ES-I3 (cell line): ENCODE measurements around the gene TSFM.
A peak's percentile ranks its signal among the peaks of the same experiment; 100 is the strongest.

Experiments used
- H3K36me3 ChIP-seq: 2 replicates; pipeline ENCODE4 v1.6.1; 2013; ENCODE audit warnings: mild to moderate bottlenecking, low read length, control low read depth, moderate library complexity; ENCODE audit not compliant: insufficient read depth
- H3K4me1 ChIP-seq: 2 replicates; pipeline ENCODE4 v1.6.1; 2013; ENCODE audit warnings: mild to moderate bottlenecking, control low read depth, low read length; ENCODE audit not compliant: insufficient read depth
- H3K9ac ChIP-seq: 2 replicates; pipeline ENCODE4 v1.6.1; 2013; ENCODE audit warnings: low read depth, mild to moderate bottlenecking, low read length, moderate library complexity
- H3K9me3 ChIP-seq: 2 replicates; pipeline ENCODE4 v1.6.1; 2013; ENCODE audit warnings: mild to moderate bottlenecking, low read length, moderate library complexity; ENCODE audit not compliant: control insufficient read depth, insufficient read depth

The TSFM gene

DNA sequence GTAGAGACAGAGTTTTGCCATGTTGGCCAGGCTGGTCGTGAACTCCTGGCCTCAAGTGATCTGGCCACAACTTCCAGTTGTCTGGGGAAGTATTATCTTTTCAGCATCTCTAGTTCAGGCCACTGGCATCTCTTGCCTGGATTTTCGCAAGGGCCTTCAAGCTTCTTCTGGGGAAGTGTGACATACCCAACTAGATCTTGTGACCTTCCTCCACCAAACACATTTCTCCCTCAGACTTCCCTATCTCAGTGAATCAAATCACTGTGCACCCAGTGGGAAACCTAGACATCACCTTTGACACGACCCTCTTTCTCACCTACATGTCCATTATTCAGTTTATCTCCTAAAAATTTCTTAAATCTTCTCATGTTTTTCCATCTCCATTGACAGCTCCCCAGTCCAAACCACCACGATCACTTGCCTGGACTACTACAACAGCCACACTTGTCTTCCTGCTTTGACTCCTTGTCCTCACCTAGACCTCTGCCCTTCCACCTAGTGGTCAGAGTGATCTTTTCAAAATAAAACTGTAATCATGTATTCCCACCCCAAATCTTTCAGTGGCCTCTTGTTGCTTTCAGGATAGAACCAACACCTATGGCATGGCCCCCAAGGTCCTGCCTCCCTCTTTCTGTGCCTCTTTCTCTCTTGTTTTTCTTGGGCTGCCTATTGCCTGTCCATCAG is 6.9 kb upstream of the TSFM start:
- Histone ChIP-seq H3K36me3 (no peaks in the 10 kb centered on the region), H3K9me3 (no peaks in the 10 kb centered on the region), H3K4me1 (no peaks in the 10 kb centered on the region; the same call in 1 of the 2 replicates), H3K9ac (no peak overlapping the region)

DNA sequence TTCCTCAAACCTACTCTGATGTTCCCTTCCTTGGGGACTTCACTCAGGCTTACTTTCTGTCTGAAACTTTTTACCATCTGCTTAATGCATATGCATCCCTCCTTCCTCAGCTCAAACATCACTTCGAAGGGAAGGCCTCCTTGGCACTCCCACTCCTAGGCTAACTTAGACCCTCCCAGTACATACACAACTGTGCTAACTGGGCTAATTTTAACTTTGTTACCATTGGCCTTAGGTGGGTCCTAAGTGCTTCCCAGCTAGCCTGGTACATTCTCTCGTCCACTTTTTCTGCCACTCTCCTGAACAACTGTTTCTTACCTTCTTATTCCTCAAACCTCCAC is 6.4 kb upstream of the TSFM start:
- H3K4me1 ChIP-seq = no peaks in the 10 kb centered on the region; the same call in 1 of the 2 replicates
- H3K36me3 ChIP-seq = no peaks in the 10 kb centered on the region
- H3K9me3 ChIP-seq = no peaks in the 10 kb centered on the region
- H3K9ac ChIP-seq = no peak overlapping the region

DNA sequence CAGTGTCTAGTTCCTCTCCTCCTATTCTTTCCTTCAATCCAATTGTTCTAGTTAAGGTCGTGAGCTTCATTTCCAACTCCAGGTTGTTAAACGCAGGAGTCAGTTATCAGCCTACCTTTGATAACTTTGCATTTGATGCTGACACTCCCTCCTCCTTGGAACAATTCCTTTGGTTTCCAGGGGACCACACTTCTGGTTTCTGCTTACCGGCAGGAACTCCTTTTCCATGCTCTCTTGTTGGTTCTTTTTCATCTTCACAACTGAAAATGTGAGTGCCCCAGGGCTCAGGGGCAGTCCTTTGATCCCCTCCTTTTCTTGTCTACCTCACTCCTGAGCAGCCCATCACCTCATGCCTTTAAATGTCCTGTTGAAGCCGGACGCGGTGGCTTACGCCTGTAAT is 5.2 kb upstream of the TSFM start:
- H3K9ac ChIP-seq = no peak overlapping the region
- H3K4me1 ChIP-seq = no peaks in the 10 kb centered on the region

DNA sequence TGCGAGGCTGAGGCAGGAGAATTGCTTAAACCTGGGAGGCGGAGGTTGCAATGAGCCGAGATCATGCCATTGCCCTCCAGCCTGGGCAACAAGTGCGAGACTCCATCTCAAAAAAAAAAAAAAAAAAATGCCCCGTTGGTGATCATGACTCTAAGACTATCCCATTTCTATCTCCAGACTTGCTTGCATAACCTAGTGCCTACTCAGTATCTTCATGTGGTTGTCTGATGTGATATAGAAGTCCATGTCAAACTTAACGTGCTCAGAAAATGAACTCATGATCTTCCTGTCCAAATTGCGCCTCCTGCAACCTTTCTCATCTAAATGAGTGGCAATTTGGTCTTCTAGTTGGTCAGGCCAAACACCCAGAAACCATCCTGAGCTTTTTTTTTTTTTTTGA is 4.7 kb upstream of the TSFM start:
- Histone ChIP-seq H3K9ac (no peak overlapping the region), H3K9me3 (no peaks in the 10 kb centered on the region), H3K4me1 (no peaks in the 10 kb centered on the region), H3K36me3 (no peaks in the 10 kb centered on the region)

More for the DNA sequence above, 5.2 kb upstream of the TSFM start:
- no peaks in the 10 kb centered on the region for H3K36me3 ChIP-seq
- no peaks in the 10 kb centered on the region for H3K9me3 ChIP-seq

DNA sequence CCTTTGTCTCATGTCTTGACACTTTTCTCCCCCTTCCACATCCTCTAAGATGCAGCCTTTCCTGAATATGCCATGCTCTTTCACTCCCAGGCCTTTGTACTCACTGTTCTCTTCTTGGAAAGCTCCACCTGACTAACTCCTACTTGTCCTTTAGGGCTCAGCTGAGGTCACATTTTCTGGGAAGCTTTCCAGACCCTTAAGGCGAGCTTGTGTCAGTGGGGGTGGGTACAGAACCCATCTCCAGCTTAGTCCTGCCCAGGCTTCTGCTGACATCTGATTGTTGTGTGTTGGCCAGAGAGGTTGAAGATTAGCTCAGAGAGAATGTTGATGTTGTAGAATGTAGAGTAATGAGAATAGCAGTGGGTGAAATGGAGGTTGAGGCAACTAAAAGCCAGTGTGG is 2.9 kb upstream of the TSFM start:
- Histone ChIP-seq H3K4me1 (no peaks in the 10 kb centered on the region), H3K36me3 (no peaks in the 10 kb centered on the region), H3K9me3 (no peaks in the 10 kb centered on the region), H3K9ac (no peak overlapping the region)

DNA sequence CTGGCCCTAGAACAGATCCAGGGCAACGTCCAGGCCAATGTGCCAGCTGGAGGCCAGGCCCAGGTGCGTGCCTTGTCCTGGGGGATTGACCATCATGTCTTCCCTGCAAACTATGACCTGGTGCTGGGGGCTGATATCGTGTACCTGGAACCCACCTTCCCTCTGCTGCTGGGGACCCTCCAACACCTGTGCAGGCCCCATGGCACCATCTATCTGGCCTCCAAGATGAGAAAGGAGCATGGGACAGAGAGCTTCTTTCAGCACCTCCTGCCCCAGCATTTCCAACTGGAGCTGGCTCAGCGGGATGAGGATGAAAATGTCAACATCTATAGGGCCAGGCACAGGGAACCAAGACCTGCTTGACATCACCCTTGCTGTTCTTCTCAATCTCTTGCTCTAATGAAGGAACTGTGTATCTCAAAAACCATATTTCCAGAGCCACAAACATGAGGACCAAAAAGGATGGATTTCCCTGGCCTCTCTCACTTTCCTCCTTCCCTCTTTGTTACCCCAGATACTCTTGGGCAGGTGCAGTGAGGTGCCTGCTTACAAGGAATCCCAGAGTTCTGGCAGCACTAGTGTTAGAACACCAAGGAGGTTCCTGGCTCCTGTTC is 2.2 kb upstream of the TSFM start:
- no peaks in the 10 kb centered on the region for H3K4me1 ChIP-seq
- no peaks in the 10 kb centered on the region for H3K36me3 ChIP-seq
- no peak overlapping the region for H3K9ac ChIP-seq
- no peaks in the 10 kb centered on the region for H3K9me3 ChIP-seq

DNA sequence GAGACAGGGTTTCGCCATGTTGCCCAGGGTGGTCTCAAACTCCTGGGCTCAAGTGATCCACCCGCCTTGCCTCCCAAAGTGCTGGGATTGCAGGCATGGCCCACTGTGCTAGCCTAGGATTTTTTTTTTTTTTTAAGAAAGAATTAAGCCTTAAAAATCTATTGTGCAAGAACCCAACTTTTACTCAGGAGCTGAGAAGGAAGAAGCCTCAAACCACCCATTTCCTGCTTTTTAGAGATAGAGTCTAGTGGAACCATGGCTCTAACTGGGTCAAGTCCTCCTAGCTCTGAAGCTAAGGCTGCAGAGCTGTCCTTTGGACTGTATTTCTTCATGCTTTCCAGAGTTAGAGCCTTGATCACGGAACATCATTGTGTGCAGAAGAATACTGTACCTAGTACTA is 1.3 kb upstream of the TSFM start:
- Histone ChIP-seq H3K9me3 (no peaks in the 10 kb centered on the region), H3K36me3 (peaks cover 2% of the 10 kb centered on the region; the same call in 1 of the 2 replicates), H3K9ac (no peak overlapping the region), H3K4me1 (no peaks in the 10 kb centered on the region)

DNA sequence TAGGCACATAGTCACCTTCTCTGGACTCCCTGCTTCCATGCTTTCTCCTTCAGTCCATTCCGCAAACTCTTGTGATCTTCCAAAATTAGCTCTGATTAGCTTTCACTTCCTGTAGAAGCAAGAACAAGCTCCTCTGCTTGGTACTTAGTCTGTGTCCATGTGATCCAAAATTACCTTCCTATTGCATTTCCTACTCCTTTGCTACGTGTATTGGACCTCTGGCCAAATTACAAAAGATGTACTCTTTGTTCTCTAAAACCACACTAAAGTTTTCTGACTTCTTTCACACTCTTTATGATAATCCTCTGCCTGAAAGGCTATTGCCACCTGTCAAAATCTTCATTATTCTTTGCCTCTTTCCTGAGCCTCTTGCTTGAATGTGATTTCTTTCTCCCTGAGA is 786 bp upstream of the TSFM start:
- Histone ChIP-seq H3K9me3 (no peaks in the 10 kb centered on the region), H3K4me1 (no peaks in the 10 kb centered on the region), H3K9ac (no peak overlapping the region), H3K36me3 (peaks cover 8% of the 10 kb centered on the region)

DNA sequence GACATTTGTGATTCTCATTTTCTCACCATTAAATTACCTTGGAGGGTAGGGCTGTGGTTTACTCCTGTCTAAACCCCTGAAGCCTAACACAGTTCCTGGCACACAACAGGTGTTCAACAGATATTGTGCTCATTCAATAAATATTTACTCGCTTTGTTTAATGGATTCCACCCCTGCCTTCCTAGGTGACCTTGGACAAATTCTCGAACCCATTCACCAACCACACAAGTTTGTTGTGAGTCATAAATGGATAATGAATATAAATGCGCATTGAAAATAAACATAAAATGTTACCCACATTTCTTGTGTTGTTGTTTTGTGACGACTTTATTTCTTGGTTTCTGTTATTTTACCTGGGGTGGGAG is 362 bp upstream of the TSFM start:
- H3K9me3 ChIP-seq = no peaks in the 10 kb centered on the region
- peaks cover 11% of the 10 kb centered on the region for H3K36me3 ChIP-seq
- no peak overlapping the region for H3K9ac ChIP-seq
- no peaks in the 10 kb centered on the region for H3K4me1 ChIP-seq

DNA sequence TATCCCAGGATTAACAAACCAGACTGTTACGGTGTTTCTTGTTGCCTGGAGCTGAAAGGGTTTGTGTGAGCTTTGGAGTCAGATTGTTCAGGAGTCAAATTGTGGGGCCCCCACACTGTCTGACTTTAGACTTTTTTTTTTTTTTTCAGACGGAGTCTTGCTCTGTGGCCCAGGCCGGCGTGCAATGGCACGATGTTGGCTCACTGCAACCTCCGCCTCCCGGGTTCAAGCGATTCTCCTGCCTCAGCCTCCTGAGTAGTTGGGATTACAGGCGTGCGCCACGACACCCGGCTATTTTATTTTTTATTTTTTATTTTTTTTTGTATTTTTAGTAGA is 847 bp downstream of the TSFM start:
- no peaks in the 10 kb centered on the region for H3K9me3 ChIP-seq
- H3K36me3 ChIP-seq = peaks cover 11% of the 10 kb centered on the region
- no peaks in the 10 kb centered on the region for H3K4me1 ChIP-seq
- peak overlapping the region; percentile 67 for H3K9ac ChIP-seq

DNA sequence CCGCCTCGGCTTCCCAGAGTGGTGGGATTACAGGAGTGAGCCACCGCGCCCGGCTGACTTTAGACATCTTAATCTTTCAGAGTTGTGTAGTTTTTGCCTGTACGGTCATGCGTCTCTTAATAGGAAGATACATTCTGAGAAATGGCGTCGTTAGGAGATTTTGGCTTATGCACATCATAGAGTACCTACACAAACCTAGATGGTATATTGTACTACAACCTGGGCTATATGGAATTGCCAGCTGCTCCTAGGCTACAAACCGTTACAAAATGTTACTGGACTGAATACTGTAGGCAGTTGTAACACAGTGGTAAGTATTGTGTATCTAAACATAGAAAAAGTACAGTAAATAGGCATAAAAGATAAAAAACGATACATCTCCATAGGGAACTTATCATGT is 1.3 kb downstream of the TSFM start:
- H3K36me3 ChIP-seq = peaks cover 11% of the 10 kb centered on the region
- no peaks in the 10 kb centered on the region for H3K9me3 ChIP-seq
- no peaks in the 10 kb centered on the region for H3K4me1 ChIP-seq
- H3K9ac ChIP-seq = no peak overlapping the region

DNA sequence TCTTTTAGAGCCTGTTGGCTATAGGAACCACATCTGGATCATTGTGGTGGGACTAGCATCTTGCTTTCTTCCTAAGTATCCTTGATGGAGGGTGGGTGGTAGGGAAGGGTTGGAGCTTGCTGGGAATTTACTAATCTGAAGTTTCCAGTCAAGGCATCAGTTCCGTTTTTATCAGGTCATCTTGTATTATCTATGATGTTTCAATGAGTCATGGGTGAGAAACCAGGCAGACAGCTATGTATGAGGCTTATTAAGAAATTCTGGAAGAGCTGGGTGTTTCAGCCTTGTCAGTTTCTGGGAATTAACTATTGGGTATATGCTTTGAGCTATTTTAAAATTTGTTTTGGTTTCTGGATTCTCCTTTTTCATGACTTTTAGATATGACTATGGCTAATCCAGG is 11.3 kb downstream of the TSFM start:
- peaks cover 3% of the 10 kb centered on the region; the same call in 1 of the 2 replicates for H3K36me3 ChIP-seq
- H3K9ac ChIP-seq = no peak overlapping the region

DNA sequence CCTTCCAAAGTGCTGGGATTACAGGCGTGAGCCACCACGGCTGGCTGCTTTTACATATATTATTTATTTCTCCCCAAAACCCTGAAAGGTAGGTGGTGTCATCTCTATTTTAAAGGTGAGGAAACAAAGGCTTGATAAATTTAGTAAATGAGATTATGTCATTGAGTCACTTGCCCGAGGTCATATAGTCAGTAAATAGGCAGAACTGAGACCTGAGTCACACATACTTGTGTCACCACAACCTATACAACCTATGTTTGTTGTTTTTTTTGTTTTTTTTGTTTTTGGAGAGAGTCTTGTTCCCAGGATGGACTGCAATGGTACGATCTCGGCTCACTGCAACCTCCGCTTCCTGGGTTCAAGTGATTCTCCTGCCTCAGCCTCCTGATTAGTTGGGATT is 12.8 kb downstream of the TSFM start:
- H3K4me1 ChIP-seq = no peaks in the 10 kb centered on the region
- no peak overlapping the region for H3K9ac ChIP-seq
- no peaks in the 10 kb centered on the region for H3K9me3 ChIP-seq
- peaks cover 3% of the 10 kb centered on the region; the same call in 1 of the 2 replicates for H3K36me3 ChIP-seq

More for the DNA sequence above, 11.3 kb downstream of the TSFM start:
- Histone ChIP-seq H3K4me1 (no peaks in the 10 kb centered on the region), H3K9me3 (no peaks in the 10 kb centered on the region)

DNA sequence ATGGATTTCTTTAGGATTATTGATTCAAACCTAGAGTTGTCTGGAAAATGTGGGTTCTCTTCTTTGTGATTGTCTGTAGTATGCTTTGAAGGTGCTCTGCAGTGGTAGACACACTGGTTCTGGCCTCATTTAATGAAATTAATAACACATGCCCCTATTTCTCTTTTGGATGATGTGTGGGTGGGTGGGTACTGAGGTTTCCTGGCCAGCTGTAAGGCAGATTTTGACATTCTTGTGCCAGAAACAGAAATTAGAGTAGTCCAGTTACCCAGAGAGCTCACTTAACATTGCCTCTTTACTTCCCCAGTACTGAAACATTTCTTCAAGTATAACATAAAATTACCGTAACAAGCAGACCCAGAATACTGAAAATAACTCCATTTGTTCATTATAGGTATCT is 14.4 kb downstream of the TSFM start:
- Histone ChIP-seq H3K9me3 (no peaks in the 10 kb centered on the region), H3K9ac (no peak overlapping the region), H3K4me1 (no peaks in the 10 kb centered on the region), H3K36me3 (peaks cover 3% of the 10 kb centered on the region; the same call in 1 of the 2 replicates)

DNA sequence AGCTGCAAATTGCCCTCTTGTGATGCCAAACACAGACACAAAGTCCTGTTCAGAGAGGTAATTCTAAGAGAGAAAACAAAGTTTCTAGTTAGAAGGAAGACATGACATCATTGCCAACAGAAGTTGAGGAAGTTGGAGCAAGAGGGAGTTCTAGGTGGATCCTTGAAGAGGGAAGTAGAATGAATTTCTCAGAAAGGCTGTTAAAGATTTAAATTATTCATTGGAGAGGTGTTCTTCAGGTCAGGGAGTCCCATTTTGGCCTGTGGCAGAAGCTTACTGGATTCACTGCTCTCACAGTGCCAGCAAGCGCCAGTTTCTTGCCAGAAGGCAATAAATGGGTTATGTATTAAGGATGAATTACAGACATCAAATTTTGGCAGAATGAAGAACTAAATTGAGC is 15.3 kb downstream of the TSFM start:
- Histone ChIP-seq H3K9me3 (no peaks in the 10 kb centered on the region), H3K36me3 (peaks cover 3% of the 10 kb centered on the region; the same call in 1 of the 2 replicates), H3K9ac (no peak overlapping the region), H3K4me1 (no peaks in the 10 kb centered on the region)
